ENCODE data around the gene MPDU1.

DNA sequence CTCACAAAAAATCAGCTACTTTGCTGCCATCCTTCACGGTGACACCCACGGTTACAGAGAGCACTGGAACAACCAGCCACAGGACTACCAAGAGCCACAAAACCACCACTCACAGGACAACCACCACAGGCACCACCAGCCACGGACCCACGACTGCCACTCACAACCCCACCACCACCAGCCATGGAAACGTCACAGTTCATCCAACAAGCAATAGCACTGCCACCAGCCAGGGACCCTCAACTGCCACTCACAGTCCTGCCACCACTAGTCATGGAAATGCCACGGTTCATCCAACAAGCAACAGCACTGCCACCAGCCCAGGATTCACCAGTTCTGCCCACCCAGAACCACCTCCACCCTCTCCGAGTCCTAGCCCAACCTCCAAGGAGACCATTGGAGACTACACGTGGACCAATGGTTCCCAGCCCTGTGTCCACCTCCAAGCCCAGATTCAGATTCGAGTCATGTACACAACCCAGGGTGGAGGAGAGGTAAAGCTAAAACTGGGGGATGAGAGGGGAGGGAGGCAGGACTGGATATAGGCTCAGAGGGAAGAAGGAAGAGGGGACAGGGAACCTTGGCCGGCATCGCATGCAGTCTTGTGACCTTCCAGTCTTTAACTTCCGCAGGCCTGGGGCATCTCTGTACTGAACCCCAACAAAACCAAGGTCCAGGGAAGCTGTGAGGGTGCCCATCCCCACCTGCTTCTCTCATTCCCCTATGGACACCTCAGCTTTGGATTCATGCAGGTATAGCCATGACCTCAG is 3.6 kb upstream of the MPDU1 start:
- no peak for TF ChIP-seq EZH2 (IDR thresholded peaks at IDR 0.05; ENCODE audit: borderline replicate concordance)
- TF ChIP-seq, protein P1, sequence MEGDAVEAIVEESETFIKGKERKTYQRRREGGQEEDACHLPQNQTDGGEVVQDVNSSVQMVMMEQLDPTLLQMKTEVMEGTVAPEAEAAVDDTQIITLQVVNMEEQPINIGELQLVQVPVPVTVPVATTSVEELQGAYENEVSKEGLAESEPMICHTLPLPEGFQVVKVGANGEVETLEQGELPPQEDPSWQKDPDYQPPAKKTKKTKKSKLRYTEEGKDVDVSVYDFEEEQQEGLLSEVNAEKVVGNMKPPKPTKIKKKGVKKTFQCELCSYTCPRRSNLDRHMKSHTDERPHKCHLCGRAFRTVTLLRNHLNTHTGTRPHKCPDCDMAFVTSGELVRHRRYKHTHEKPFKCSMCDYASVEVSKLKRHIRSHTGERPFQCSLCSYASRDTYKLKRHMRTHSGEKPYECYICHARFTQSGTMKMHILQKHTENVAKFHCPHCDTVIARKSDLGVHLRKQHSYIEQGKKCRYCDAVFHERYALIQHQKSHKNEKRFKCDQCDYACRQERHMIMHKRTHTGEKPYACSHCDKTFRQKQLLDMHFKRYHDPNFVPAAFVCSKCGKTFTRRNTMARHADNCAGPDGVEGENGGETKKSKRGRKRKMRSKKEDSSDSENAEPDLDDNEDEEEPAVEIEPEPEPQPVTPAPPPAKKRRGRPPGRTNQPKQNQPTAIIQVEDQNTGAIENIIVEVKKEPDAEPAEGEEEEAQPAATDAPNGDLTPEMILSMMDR (IDR thresholded peaks at IDR 0.05; ENCODE audit: poor library complexity): no peak

Measured in hepatocyte (in vitro differentiated cells).